Upper lobe of left lung (tissue), 6 donors: ENCODE measurements around the gene GZF1. TPM values are rescaled to one million over a fixed set of nuclear protein-coding genes. Genes with fewer than 3 reads are reported as not detected.
A peak's percentile ranks its signal among the peaks of the same experiment; 100 is the strongest.

Source experiments
- ATAC-seq, 2 donors: fragments of 200-7000 bp; cut with Tn5 transposase; one replicate each; pipeline ENCODE4 v1.9.1; 2022; ENCODE audit warnings: mild to moderate bottlenecking in 2 of 2, moderate library complexity in 2 of 2; ENCODE audit not compliant: low FRiP score in 2 of 2
- DNase-seq, 2 donors: peaks; one replicate each; pipeline ENCODE4 v3.0.0-alpha.2; 2019 to 2020
- H3K27ac ChIP-seq, 4 donors: fragments of 200-600 bp; sonication (generic); one replicate each; pipeline ENCODE4 v1.5.1; 2016 to 2019
- H3K27me3 ChIP-seq, 4 donors: fragments of 200-600 bp; sonication (generic); one replicate each; pipeline ENCODE4 v1.5.1; 2017 to 2019
- H3K36me3 ChIP-seq, 4 donors: fragments of 200-600 bp; sonication (generic); one replicate each; pipeline ENCODE4 v1.5.1; 2016 to 2019
- H3K4me1 ChIP-seq, 4 donors: fragments of 200-600 bp; sonication (generic); one replicate each; pipeline ENCODE4 v1.5.1; 2018 to 2019
- H3K4me3 ChIP-seq, 4 donors: fragments of 200-600 bp; sonication (generic); one replicate each; pipeline ENCODE4 v1.5.1; 2017 to 2019; ENCODE audit warnings: mild to moderate bottlenecking in 2 of 4, moderate library complexity in 1 of 4
- H3K9me3 ChIP-seq, 4 donors: fragments of 200-600 bp; sonication (generic); one replicate each; pipeline ENCODE4 v1.5.1; 2018 to 2019
- EP300 ChIP-seq, 4 donors: sonication (generic); formaldehyde crosslinking; IDR thresholded peaks; one replicate each; pipeline ENCODE4 v1.5.1; 2017; ENCODE audit warnings: antibody characterized with exemption in 4 of 4, control low read depth in 2 of 4
- POLR2A ChIP-seq, 4 donors: fragments of 450-650 bp; IDR thresholded peaks; one replicate each; pipeline ENCODE4 v1.5.1; 2016 to 2017; ENCODE audit warnings: antibody characterized with exemption in 4 of 4, mild to moderate bottlenecking in 2 of 4
- POLR2AphosphoS5 ChIP-seq, 2 donors: sonication (generic); formaldehyde crosslinking; IDR thresholded peaks; one replicate each; pipeline ENCODE4 v1.5.1; 2017; ENCODE audit warnings: antibody characterized with exemption in 2 of 2
- WGBS, 2 donors: methylation state at CpG; one replicate each; pipeline ENCODE4 v1.1.5; 2017 to 2018; 5-methylcytosine and 5-hydroxymethylcytosine counted together
- total RNA-seq, 6 donors: library from RNA; depleted of rRNA in 4 of 6; stranded (reverse); fragments of >200 nt in 4 of 6; gene quantifications; one replicate each; pipeline versions ENCODE4 v1.1.0 to v1.2.1, GENCODE V29; 2016 to 2021
- TF ChIP-seq, protein P1 (sequence below), 6 experiments: fragments of 450-650 bp in 4 of 6; fragments of 200-600 bp in 2 of 6; sonication (generic) in 2 of 6; IDR thresholded peaks; one replicate each; pipeline ENCODE4 v1.5.1; 2016 to 2019; ENCODE audit warnings: antibody characterized with exemption in 6 of 6
- donor health status: DM: no; HTN: no; CAD: no; lungs with moderate emphysema.
- donor health status: DM: no; HTN: yes; CAD: no; lungs with severe emphysema.

GZF1 gene
- 10 to 100 TPM; 14.1 to 32.5 (median 25.6) TPM for total RNA-seq

DNA sequence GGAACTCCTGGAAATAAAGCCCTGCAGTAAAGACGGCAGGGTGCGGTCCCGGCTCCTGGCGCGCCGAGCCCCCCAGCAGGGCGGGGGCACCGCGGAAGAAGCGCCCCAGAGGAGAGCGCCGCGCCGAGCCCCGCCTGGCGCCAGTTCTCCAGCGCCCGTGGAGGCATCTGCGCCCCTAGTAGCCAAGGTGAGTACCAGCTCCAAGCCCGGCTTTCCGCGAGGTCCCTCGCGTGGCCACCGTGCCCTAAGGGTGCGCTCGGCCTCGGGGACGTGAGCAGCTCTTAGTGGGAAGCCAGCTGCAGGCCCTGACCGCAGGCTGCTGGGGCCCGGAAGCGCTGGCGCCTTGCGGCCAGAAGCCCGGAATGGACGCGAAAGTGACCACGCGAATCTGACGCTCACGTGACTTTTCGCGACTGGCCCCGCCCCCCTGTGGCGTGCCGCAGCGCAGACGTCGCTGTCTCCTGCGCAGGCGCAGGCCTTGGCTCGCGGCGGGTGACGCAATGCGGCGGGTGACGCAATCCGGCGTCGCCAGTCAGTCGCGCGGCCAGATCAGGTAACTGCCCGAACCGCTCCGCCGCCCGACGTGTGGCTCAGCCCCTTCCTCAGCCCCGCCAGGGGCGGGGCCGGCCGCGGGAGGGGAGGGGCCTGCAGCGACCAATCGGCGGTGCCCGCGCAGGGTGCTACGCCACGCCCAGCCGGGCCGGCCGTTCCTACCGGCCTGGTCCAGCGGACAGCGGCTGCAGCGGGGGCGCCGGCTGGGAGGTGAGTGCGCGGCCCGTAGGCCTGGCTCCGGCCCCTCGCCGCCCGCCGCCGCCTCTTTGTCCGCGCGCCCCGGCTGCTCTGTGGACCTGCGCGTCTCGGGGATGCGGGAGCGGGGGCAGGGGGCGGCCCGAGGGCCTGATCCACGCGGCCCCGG is at the start of gene GZF1:
Gene GZF1 (plus strand): TSS at position 707 of the 916 bp plus-strand sequence. CDS start 2,202 bp downstream, outside the sequence.
- DNase-seq = peak; percentile 99 to 100
- no peaks in the 10 kb centered on the region for H3K27me3 ChIP-seq
- ATAC-seq = peak; percentile 95 to 96
- H3K9me3 ChIP-seq = no peaks in the 10 kb centered on the region
- H3K27ac ChIP-seq = peak within 1 kb of the TSS; percentile 96 to 100 (median 100)
- peaks cover 43 to 55% (median 47%) of the 10 kb centered on the region in 4 donors for H3K4me1 ChIP-seq
- 0% methylated on average over 3 to 37 of the region's 114 CpGs for WGBS, 2 donors
- H3K4me3 ChIP-seq = peak within 1 kb of the TSS; percentile 72 to 89 (median 76)
- TF ChIP-seq EP300 (IDR thresholded peaks at IDR 0.05) = peak in 3 of 4 donors; percentile 6 to 94 (median 9)
- TF ChIP-seq, protein P1, sequence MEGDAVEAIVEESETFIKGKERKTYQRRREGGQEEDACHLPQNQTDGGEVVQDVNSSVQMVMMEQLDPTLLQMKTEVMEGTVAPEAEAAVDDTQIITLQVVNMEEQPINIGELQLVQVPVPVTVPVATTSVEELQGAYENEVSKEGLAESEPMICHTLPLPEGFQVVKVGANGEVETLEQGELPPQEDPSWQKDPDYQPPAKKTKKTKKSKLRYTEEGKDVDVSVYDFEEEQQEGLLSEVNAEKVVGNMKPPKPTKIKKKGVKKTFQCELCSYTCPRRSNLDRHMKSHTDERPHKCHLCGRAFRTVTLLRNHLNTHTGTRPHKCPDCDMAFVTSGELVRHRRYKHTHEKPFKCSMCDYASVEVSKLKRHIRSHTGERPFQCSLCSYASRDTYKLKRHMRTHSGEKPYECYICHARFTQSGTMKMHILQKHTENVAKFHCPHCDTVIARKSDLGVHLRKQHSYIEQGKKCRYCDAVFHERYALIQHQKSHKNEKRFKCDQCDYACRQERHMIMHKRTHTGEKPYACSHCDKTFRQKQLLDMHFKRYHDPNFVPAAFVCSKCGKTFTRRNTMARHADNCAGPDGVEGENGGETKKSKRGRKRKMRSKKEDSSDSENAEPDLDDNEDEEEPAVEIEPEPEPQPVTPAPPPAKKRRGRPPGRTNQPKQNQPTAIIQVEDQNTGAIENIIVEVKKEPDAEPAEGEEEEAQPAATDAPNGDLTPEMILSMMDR (IDR thresholded peaks at IDR 0.05) = peak in 5 of 6 experiments; percentile 17 to 94 (median 74)
- TF ChIP-seq POLR2A (IDR thresholded peaks at IDR 0.05) = peak in 3 of 4 donors; percentile 89 to 98 (median 97)
- TF ChIP-seq POLR2AphosphoS5 (IDR thresholded peaks at IDR 0.05) = peak; percentile 98 to 99
- peaks cover 0 to 19% (median 10%) of the 10 kb centered on the region in 4 donors for H3K36me3 ChIP-seq

DNA sequence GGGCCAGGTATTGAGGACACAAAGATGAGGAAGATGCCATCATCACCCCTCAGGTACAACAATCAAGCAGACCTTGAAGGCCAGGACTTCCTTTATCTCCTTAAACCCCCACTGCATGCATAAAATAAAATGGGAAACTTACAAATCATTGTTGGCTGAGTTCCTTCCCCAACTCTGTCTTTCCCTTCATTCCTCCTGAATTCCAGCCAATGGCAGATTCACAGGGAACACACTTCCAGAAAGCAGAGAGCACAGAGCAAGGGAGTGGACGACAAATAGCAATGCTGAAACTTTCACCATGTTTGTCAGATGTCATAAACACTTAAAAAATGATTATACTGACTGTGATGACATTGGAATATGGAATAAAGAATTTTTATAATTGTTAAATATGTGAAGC is 48.7 kb upstream of the GZF1 start:
- DNase-seq = no peak
- H3K36me3 ChIP-seq = no peaks in the 10 kb centered on the region
- TF ChIP-seq POLR2A (IDR thresholded peaks at IDR 0.05) (no peak), POLR2AphosphoS5 (IDR thresholded peaks at IDR 0.05) (no peak), EP300 (IDR thresholded peaks at IDR 0.05) (no peak)
- TF ChIP-seq, protein P1 (IDR thresholded peaks at IDR 0.05) = no peak
- WGBS, 2 donors = 78 to 88% methylated on average over 1 of the region's 1 CpG
- H3K9me3 ChIP-seq = no peaks in the 10 kb centered on the region
- no peak overlapping the region for H3K4me3 ChIP-seq
- H3K27me3 ChIP-seq = no peaks in the 10 kb centered on the region
- H3K4me1 ChIP-seq = peaks cover 0 to 3% (median 0%) of the 10 kb centered on the region in 4 donors
- no peak for ATAC-seq
- H3K27ac ChIP-seq = no peak overlapping the region

DNA sequence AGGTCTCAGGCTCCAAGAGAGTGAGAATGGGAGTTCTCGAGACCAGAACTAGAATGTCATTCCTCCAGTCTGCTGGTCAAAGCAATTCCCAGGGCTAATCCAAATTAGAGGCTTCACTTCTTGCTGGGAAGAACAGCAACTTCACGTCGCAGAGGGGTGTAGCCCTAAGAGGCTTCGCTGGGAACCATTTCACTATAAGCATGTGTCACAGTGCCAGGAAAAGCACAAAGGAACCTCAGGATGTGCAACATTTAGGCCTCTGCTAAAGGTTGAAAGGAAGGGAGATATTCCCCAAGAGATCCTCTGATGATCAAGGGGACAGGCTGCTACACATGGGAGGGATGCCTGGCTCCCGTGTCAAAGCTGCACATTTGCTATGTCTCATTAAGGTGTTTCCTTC is 47.3 kb upstream of the GZF1 start:
- Histone ChIP-seq H3K27ac (no peak overlapping the region), H3K9me3 (no peaks in the 10 kb centered on the region), H3K27me3 (no peaks in the 10 kb centered on the region), H3K4me3 (no peak overlapping the region), H3K4me1 (peaks cover 0 to 3% (median 0%) of the 10 kb centered on the region in 4 donors), H3K36me3 (no peaks in the 10 kb centered on the region)
- DNase-seq = no peak
- 83 to 94% methylated on average over 5 of the region's 5 CpGs for WGBS, 2 donors
- ATAC-seq = no peak
- TF ChIP-seq EP300 (IDR thresholded peaks at IDR 0.05) = no peak
- TF ChIP-seq POLR2AphosphoS5 (IDR thresholded peaks at IDR 0.05) = no peak
- no peak for TF ChIP-seq POLR2A (IDR thresholded peaks at IDR 0.05)
- TF ChIP-seq, protein P1 (IDR thresholded peaks at IDR 0.05) = no peak

DNA sequence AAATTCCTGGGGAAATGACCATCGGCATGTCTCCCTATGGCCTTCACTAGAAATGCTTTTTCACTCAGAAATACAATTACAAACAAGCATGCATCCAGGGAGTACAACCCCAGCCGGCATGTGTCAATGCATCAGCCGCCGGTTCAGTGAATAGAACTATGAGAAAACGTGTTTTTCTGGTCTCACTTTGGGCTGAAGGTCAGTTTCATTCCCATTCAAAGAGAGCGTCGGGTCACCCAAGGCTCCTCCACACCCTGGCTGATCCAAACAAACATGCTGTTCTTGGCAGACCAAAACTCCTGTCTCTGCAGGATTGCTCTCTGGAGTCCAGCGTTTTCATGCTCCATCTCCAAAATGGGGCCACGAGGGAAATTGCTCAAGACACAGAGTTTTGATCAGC is 46.9 kb upstream of the GZF1 start:
- H3K27ac ChIP-seq = no peak overlapping the region
- TF ChIP-seq EP300 (IDR thresholded peaks at IDR 0.05) = no peak
- TF ChIP-seq, protein P1 (IDR thresholded peaks at IDR 0.05) = no peak
- TF ChIP-seq POLR2AphosphoS5 (IDR thresholded peaks at IDR 0.05) = peak in 1 of 2 donors; percentile 18
- DNase-seq = no peak
- ATAC-seq = peak in 1 of 2 donors; percentile 54
- no peaks in the 10 kb centered on the region for H3K36me3 ChIP-seq
- 61 to 69% methylated on average over 9 of the region's 9 CpGs for WGBS, 2 donors
- peaks cover 0 to 3% (median 0%) of the 10 kb centered on the region in 4 donors for H3K4me1 ChIP-seq
- H3K27me3 ChIP-seq = no peaks in the 10 kb centered on the region
- H3K9me3 ChIP-seq = no peaks in the 10 kb centered on the region
- no peak overlapping the region for H3K4me3 ChIP-seq
